Activated T-helper 2 cell treated with anti-CD3 and anti-CD28 coated beads, Interferon-gamma antibody, Interleukin-2, Interleukin-4, amounts not matched to agents 10 μg/mL and 5 μg/mL and 100 μg/mL, durations not matched to agents 14 hours and 24 hours and 36 hours (primary cell): Measurements from ENCODE around the gene VSTM1. TPM values are rescaled to one million over a fixed set of nuclear protein-coding genes. Genes with fewer than 3 reads are reported as not detected.
A peak's percentile ranks its signal among the peaks of the same experiment; 100 is the strongest.
"Not testable (repeated sequence)": the region's sequence is repeated elsewhere in the genome, so short reads cannot be mapped to it uniquely, and the experiment has no call there.

Experiments used
- DNase-seq: peaks from one replicate; pipeline ENCODE4 v3.0.0; 2021; ENCODE audit warnings: low spot score
- H3K27ac Mint-ChIP-seq: one replicate; pipeline ENCODE4 v1.8.0; 2021; ENCODE audit warnings: mixed read lengths
- H3K27me3 Mint-ChIP-seq: one replicate; pipeline ENCODE4 v1.8.0; 2021; ENCODE audit warnings: low read depth, mixed read lengths
- H3K36me3 Mint-ChIP-seq: one replicate; pipeline ENCODE4 v1.8.0; 2021; ENCODE audit warnings: low read depth, mixed read lengths
- H3K4me1 Mint-ChIP-seq: one replicate; pipeline ENCODE4 v1.8.0; 2021; ENCODE audit warnings: low read depth, mixed read lengths
- H3K4me3 Mint-ChIP-seq: one replicate; pipeline ENCODE4 v1.8.0; 2021; ENCODE audit warnings: low read depth, mild to moderate bottlenecking, moderate library complexity, mixed read lengths
- H3K9me3 Mint-ChIP-seq: one replicate; pipeline ENCODE4 v1.8.0; 2021; ENCODE audit warnings: mixed read lengths
- intact Hi-C: fragments of 100-400 bp; cut with micrococcal nuclease; formaldehyde crosslinking; loops from one replicate; pipeline ENCODE4 v1.15.1; 2023
- total RNA-seq: library from RNA; stranded (reverse); gene quantifications from 2 replicates; pipeline ENCODE4 v1.2.3, GENCODE V29; 2022

The VSTM1 gene, protein sequence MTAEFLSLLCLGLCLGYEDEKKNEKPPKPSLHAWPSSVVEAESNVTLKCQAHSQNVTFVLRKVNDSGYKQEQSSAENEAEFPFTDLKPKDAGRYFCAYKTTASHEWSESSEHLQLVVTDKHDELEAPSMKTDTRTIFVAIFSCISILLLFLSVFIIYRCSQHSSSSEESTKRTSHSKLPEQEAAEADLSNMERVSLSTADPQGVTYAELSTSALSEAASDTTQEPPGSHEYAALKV
- total RNA-seq, result not detected in 2 replicates

DNA sequence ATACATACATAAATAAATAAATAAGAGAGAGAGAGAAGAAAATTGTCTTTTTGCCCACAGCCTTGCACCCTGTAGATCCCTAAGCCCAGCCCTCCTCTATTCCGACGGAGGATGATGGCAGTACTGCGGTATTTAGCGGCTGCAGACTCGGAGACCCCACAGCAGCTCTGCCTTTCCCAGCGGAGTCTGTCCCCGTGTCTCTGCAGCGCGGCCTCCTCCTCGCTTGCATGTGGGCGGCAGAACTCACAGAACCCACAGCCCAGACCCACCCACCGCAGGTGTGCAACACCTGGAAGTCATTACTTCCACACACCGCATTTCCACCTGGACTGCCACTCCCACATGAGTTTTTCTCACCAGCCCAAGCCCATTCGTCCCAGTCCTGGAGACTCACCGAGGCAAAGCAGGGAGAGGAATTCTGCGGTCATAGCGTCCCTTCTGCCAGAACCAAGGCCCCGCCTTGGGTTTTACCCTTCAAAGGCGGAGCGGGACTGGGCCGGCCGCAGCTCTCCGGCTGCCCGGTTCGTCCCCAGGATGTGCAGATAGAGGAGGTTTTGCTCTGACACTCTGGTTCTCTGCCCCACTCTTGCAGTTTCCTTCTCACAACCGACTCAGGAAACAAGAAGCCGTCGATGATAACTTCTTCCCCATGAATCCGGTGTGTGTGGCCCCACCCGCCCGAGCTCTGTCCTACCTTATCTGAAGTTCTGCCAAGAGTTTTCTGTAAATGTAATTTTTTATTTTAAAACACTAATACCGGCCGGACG, at the start of gene VSTM1:
VSTM1 (minus strand) TSS at position 548 of the 767 bp plus-strand sequence; CDS start at position 428, 120 bp downstream.
- H3K27me3 Mint-ChIP-seq, result peaks cover 2% of the 10 kb centered on the region
- no peaks in the 10 kb centered on the region for H3K4me1 Mint-ChIP-seq
- no peak within 1 kb of the TSS for H3K4me3 Mint-ChIP-seq
- no peaks in the 10 kb centered on the region for H3K9me3 Mint-ChIP-seq
- DNase-seq, result no peak
- intact Hi-C loops, result no loop called here
- H3K27ac Mint-ChIP-seq, result no peak within 1 kb of the TSS
- no peaks in the 10 kb centered on the region for H3K36me3 Mint-ChIP-seq

- H3K27ac Mint-ChIP-seq, result no peak overlapping the region
- no peaks in the 10 kb centered on the region for H3K9me3 Mint-ChIP-seq
- DNase-seq, result no peak
- intact Hi-C loops, result no loop called here
- H3K4me3 Mint-ChIP-seq, result no peak overlapping the region
- H3K4me1 Mint-ChIP-seq, result peaks cover 12% of the 10 kb centered on the region
- peaks cover 72% of the 10 kb centered on the region for H3K36me3 Mint-ChIP-seq
- H3K27me3 Mint-ChIP-seq, result no peaks in the 10 kb centered on the region
These were observed 46.0 kb upstream of the VSTM1 start for GRCh38 chr19:54109651-54110050.

- no peak overlapping the region for H3K4me3 Mint-ChIP-seq
- no peak for DNase-seq
- no peaks in the 10 kb centered on the region for H3K9me3 Mint-ChIP-seq
- intact Hi-C loops, result no loop called here
- no peaks in the 10 kb centered on the region for H3K27me3 Mint-ChIP-seq
- H3K36me3 Mint-ChIP-seq, result peaks cover 63% of the 10 kb centered on the region
- no peak overlapping the region for H3K27ac Mint-ChIP-seq
- peaks cover 4% of the 10 kb centered on the region for H3K4me1 Mint-ChIP-seq
These were observed 44.8 kb upstream of the VSTM1 start for GRCh38 chr19:54108496-54108895.

GRCh38 chr19:54107876-54108490, 44.3 kb upstream of the VSTM1 start:
- Mint-ChIP-seq H3K27me3 (no peaks in the 10 kb centered on the region), H3K36me3 (peaks cover 57% of the 10 kb centered on the region), H3K4me3 (no peak overlapping the region), H3K4me1 (peaks cover 3% of the 10 kb centered on the region), H3K27ac (no peak overlapping the region), H3K9me3 (no peaks in the 10 kb centered on the region)
- no peak for DNase-seq
- intact Hi-C loops, result no loop called here

DNA sequence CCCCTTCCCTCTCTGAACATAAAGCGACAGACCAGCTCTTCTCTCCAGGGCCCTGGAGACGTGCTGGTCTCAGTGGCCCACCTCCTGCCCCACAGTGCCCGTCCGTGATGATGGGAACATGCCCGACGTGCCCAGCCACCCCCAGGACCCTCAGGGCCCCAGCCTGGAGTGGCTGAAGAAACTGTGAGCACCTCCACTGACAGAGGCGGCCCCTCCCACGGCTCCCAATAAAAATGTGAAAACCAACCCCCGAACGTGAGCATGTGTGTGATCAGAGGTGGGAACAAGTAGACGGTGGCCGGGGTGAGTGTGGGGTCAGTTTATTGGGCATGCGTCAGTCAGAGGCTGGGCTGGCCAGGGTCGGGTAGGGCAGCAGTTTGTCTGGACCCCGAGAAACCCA, 43.0 kb upstream of the VSTM1 start:
- Mint-ChIP-seq H3K27ac (no peak overlapping the region), H3K4me3 (no peak overlapping the region), H3K4me1 (peaks cover 8% of the 10 kb centered on the region), H3K36me3 (peaks cover 53% of the 10 kb centered on the region), H3K9me3 (no peaks in the 10 kb centered on the region), H3K27me3 (no peaks in the 10 kb centered on the region)
- no peak for DNase-seq
- intact Hi-C loops, result no loop called here

- Mint-ChIP-seq H3K27ac (no peak overlapping the region), H3K36me3 (peaks cover 50% of the 10 kb centered on the region), H3K4me1 (peaks cover 8% of the 10 kb centered on the region), H3K9me3 (no peaks in the 10 kb centered on the region), H3K4me3 (peak overlapping the region; percentile 15), H3K27me3 (no peaks in the 10 kb centered on the region)
- intact Hi-C loops, result no loop called here
- no peak for DNase-seq
These were observed 42.1 kb upstream of the VSTM1 start for GRCh38 chr19:54105796-54106195.

DNA sequence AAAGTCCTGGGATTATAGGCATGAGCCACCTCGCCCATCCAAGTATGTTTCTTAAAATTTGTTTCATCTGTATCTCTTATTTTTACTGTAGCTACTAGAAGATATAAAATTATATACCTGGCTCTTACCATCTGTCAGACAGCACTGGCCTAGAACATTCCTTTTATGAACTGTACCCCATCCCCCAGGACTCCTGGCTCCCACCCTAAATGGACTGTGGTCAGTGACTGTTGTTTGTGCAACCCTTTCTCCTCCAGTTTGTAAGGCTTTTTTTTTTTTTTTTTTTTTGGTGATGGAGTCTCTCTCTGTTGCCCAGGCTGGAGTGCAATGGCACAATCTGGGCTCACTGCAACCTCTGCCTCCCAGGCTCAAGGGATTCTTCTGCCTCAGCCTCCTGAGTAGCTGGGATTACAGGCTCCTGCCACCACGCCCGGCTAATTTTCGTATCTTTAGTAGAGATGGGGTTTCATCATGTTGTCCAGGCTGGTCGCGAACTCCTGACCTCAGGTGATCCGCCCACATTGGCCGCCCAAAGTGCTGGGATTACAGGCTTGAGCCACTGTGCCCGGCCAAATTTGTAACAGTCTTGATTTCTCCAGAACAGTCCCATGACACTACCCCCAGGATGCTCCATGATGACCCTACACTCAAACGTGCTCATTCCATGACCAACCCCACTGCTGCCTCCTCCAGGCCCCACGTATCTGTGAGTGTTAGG, 41.5 kb upstream of the VSTM1 start:
- intact Hi-C loops, result loop anchor here (5.0 kb wide), 2 partner anchors 238 to 357 kb away; partner anchors contain the start of genes LENG9 and MYADM
- Mint-ChIP-seq H3K27ac (no peak overlapping the region), H3K9me3 (no peaks in the 10 kb centered on the region), H3K4me3 (peak overlapping the region; percentile 33), H3K4me1 (peaks cover 8% of the 10 kb centered on the region), H3K36me3 (peaks cover 44% of the 10 kb centered on the region), H3K27me3 (no peaks in the 10 kb centered on the region)
- DNase-seq, result no peak

GRCh38 chr19:54102421-54103169, 38.9 kb upstream of the VSTM1 start, which contains the start of gene NDUFA3:
NDUFA3 (plus strand) TSS chr19:54102855; CDS start chr19:54102879, 24 bp downstream.
- peak; percentile 98 for DNase-seq
- H3K36me3 Mint-ChIP-seq, result peaks cover 28% of the 10 kb centered on the region
- intact Hi-C loops, result loop anchor here (1.0 to 5.0 kb wide), 4 partner anchors 13 to 360 kb away; partner anchors contain the start of genes CNOT3, LENG9, MYADM and PRPF31
- H3K4me1 Mint-ChIP-seq, result peaks cover 8% of the 10 kb centered on the region
- H3K9me3 Mint-ChIP-seq, result no peaks in the 10 kb centered on the region
- peak within 1 kb of the TSS; percentile 91 for H3K4me3 Mint-ChIP-seq
- peaks cover 3% of the 10 kb centered on the region for H3K27me3 Mint-ChIP-seq
- peak within 1 kb of the TSS; percentile 79 for H3K27ac Mint-ChIP-seq

- H3K4me3 Mint-ChIP-seq, result peak within 1 kb of the TSS; percentile 65
- H3K27ac Mint-ChIP-seq, result no peak within 1 kb of the TSS
These were observed 36.9 kb upstream of the VSTM1 start, which contains the start of gene OSCAR for GRCh38 chr19:54100561-54100960. OSCAR (minus strand) TSS chr19:54100803; CDS start chr19:54100792, 11 bp downstream.

DNA sequence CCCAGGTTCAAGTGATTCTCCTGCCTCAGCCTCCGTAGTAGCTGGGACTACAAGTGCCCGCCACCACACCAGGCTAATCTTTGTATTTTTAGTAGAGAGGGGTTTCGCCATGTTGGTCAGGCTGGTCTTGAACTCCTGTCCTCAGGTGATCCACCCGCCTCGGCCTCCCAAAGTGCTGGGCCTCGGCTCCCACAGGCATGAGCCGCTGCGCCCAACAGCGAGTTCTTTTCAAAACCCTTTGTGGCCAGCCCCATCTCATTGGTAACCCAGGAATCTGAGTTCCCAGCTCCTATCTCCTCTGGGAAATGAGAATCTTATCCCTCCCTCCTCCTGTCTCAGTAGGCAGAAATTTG, 36.2 kb upstream of the VSTM1 start:
- H3K36me3 Mint-ChIP-seq, H3K4me3 Mint-ChIP-seq, H3K27ac Mint-ChIP-seq, DNase-seq, H3K9me3 Mint-ChIP-seq: not testable (repeated sequence)
- Mint-ChIP-seq H3K4me1 (peaks cover 12% of the 10 kb centered on the region), H3K27me3 (peaks cover 11% of the 10 kb centered on the region)
- intact Hi-C loops, result loop anchor here (5.0 kb wide), 2 partner anchors 233 to 362 kb away; partner anchors contain the start of genes LENG9 and MYADM

More at GRCh38 chr19:54100561-54100960, 36.9 kb upstream of the VSTM1 start, which contains the start of gene OSCAR:
- Mint-ChIP-seq H3K4me1 (peaks cover 14% of the 10 kb centered on the region), H3K27me3 (peaks cover 11% of the 10 kb centered on the region), H3K36me3 (peaks cover 8% of the 10 kb centered on the region), H3K9me3 (no peaks in the 10 kb centered on the region)
- intact Hi-C loops, result loop anchor here (5.0 kb wide), 2 partner anchors 233 to 362 kb away; partner anchors contain the start of genes LENG9 and MYADM
- DNase-seq, result no peak

DNA sequence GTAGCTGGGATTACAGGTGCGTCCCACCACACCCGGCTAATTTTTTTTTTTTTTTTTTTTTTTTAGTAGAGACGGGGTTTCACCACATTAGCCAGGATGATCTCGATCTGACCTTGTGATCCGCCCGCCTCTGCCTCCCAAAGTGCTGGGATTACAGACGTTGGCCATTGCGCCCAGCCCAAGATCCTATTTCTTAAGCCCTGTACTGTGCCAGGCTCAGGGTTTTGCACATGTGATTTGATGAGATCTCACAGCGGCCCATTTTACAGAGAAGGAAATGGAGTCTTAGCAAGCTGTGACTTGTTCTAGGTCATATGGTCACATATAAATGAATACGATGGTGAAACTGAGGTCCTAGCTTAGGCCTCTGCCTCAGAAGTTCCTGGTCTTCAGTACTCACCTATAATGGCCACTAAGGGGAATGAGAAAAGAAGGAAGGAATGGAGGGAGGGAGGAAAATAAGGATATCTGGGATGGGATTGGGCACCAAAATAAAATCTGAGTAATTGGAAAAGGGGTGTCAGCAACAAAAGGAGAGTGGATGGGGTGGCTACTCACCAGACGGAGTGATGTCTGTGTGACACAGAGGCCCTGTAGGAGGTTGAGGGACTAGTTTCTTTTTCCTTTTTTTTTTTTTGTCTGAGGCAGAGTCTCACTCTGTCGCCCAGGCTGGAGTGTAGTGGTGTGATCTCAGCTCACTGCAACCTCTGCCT, 35.6 kb upstream of the VSTM1 start:
- Mint-ChIP-seq H3K4me1 (peaks cover 16% of the 10 kb centered on the region), H3K4me3 (no peak overlapping the region), H3K9me3 (no peaks in the 10 kb centered on the region), H3K36me3 (no peaks in the 10 kb centered on the region), H3K27me3 (peaks cover 13% of the 10 kb centered on the region), H3K27ac (peak overlapping the region; percentile 28)
- DNase-seq, result no peak
- intact Hi-C loops, result no loop called here
